NCI-H526 treated with DMSO at 0.1 percent for 48 hours (cell line): ENCODE measurements around the gene AKT3.
"Not testable (repeated sequence)": the region's sequence is repeated elsewhere in the genome, so short reads cannot be mapped to it uniquely, and the experiment has no call there.

Experiments
- DNase-seq: peaks from one replicate; lab custom pipeline; 2025; lab: John Stamatoyannopoulos, UW

AKT3 gene

DNA sequence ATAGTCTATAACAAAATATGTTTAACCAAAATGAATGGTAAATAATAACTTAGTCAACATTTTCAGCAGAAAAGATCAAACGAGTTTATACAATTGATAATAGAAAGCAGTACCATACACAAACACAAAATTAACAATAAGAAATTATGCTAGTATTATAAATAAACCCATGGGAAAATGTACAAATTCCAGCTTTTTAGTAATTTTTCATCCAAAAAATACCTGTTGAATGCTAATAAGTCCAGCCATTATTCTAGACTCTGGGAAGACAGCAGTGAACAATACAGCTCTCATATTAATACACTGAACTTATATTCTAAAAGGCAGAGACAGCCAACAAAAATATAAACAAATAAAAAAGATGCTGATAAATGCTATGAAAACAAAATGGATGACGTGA is 66.3 kb downstream of the AKT3 start:
- no peak for DNase-seq

GRCh38 chr1:243772361-243773050 is 77.5 kb downstream of the AKT3 start:
- DNase-seq = not testable (repeated sequence)

GRCh38 chr1:243770860-243771259 is 79.2 kb downstream of the AKT3 start:
- DNase-seq = no peak

GRCh38 chr1:243765676-243766075 is 84.4 kb downstream of the AKT3 start:
- DNase-seq = no peak

GRCh38 chr1:243763806-243764205 is 86.2 kb downstream of the AKT3 start:
- DNase-seq = no peak

DNA sequence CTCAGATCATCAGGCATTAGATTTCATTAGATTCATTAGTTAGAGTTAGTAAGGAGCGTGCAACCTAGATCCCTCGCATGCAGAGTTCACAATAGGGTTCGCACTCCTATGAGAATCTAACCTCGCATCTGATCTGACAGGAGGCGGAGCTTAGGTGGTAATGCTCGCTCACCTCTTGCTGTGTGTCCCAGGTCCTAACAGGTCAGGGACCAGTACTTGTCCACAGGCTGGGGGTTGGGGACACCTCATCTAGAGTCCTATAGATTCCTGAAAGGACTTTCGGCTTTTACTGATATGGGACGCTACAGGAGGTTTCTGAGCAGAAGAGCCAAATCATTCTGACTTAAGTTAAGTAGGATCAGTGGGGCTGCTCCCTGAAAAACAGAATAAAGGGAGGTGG is 91.4 kb downstream of the AKT3 start:
- no peak for DNase-seq

DNA sequence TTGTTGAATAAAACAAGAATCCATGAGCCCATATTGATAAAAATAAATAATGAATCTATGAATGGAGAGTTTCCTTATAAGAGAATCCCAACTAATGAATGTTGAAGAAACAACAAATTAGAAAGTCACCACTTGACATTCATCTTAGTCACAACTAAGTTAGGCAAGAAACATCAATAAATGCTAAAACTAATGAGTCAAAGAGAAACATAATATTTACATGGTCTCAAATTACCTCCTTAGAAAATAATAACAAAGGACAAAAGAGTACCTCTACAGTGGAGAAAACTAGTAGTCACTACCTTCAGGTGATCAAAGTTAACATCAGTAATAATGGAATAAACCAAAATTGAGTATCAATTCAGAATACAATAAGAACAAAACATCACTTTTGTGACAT is 93.5 kb downstream of the AKT3 start:
- no peak for DNase-seq

DNA sequence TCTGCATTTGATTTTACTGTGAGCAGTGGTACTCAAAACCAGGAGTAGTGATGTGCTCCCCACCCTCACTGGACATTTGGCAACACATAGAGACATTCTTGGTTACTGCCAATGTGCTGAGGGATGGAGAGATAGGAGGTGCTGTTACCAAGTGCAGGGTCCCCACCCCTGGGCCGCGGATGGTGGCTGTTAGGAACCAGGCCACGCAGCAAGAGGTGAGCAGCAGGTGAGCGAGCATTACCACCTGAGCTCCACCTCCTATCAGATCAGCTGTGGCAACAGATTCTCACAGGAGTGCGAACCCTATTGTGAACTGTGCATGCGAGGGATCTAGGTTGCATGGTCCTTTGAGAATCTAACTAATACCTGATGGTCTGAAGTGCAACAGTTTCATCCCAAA is 95.7 kb downstream of the AKT3 start:
- no peak for DNase-seq

- no peak for DNase-seq
These were observed 98.5 kb downstream of the AKT3 start for GRCh38 chr1:243751506-243751905.

DNA sequence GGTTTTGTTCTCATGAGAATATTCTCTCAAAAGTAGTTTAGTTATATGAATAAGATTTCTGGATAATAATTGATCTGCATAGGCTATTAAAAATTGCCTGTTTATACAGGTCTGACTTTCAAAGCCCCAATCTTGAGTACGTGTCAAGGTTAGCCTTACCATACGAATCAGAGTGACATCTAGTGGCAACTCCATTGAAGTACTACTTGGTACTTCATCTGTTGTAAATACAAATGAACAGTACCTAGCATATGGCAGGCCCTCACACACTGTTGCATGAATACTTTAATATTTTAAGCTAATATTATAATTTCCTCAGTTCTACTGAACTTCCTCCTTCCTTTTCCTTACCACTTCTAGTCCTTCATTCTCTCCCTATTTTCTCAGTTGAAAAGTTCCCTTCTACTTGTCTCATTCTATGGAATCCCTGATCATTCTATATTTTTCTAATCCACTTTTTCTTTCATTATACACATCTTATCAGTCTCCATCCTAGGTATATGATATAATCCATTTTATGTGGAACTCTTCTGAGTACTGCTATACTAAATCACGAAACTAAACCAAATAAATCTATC is 101.2 kb downstream of the AKT3 start:
- DNase-seq = peak; percentile 35

DNA sequence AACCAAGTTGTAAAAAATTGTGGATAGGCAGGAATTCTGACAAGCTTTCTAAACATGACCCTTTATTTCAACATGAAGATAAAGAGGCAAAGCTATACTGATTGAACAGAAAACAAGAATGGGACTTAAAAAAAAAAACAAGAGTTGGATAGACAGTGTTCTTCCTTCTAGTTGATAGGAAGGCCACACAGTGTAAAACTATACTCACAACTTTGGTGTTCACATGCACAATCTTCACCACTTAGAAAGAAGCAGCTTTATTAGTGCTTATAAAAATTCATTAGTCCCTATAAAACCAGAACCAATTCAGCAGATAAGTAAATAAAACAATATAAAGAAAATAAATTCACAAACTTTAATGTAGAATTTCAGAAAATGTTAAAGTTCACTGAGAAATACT is 101.8 kb downstream of the AKT3 start:
- DNase-seq = no peak

- no peak for DNase-seq
These were observed 103.3 kb downstream of the AKT3 start for GRCh38 chr1:243746751-243747150.

DNA sequence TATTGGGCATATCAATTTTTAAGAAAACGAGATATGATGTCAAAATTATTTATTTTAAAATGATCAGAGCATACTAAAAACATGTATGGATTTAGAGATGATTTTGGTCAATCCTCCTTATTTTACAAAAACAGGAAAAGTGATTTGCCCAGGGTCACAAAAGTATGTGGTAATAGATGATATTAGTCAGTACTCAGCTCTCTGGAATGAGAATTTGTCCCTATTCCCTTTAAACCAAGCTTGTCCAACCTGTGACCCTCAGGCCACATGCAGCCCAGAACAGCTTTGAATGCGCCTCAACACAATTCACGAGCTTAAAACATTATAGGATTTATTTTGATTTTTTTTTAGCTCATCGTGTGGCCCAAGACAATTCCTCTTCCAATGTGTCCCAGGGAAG is 104.7 kb downstream of the AKT3 start:
- DNase-seq = no peak

DNA sequence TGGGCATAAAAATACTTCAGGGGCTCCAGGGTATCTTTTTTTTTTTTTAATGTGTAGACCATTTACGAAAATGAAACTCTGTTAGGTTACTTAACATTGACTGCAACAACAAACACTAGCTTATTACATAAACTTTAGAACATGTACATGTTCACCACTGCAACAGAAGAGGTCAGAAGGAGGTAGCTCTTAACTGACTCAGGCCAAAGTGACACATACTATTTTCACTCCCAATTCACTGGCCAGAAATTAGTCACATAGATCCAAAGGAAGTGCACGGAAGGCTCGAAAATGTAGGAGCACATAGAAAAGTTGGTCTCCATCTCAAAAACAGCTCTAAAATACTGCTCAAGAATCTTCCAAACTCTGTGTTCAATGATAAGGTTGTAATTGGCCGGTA is 107.2 kb downstream of the AKT3 start:
- DNase-seq = no peak

GRCh38 chr1:243740255-243740999 is 109.6 kb downstream of the AKT3 start:
- DNase-seq = no peak

- no peak for DNase-seq
These were observed 110.6 kb downstream of the AKT3 start for GRCh38 chr1:243739335-243740003.

DNA sequence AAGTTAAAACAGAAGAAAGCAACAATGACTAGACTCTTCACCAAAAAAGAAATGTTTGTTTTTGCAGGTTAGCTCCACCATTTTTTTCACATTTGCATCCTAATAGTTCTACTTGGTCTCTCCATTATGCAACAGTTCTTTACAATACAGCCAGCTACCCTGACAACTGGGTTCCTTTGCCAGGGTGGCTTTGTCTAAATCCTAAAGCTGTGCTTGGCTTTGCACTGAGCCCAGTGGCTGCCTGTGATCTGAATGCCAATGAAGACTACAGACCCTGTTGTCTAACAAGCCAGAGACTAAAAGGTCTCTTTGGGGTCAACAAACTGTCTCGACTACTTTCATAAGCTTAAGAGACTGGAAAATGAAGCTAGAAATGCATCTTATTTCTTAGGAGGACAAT is 112.0 kb downstream of the AKT3 start:
- DNase-seq = no peak

GRCh38 chr1:243735457-243735856 is 114.6 kb downstream of the AKT3 start:
- DNase-seq = no peak

GRCh38 chr1:243734308-243734695 is 115.7 kb downstream of the AKT3 start:
- DNase-seq = no peak

DNA sequence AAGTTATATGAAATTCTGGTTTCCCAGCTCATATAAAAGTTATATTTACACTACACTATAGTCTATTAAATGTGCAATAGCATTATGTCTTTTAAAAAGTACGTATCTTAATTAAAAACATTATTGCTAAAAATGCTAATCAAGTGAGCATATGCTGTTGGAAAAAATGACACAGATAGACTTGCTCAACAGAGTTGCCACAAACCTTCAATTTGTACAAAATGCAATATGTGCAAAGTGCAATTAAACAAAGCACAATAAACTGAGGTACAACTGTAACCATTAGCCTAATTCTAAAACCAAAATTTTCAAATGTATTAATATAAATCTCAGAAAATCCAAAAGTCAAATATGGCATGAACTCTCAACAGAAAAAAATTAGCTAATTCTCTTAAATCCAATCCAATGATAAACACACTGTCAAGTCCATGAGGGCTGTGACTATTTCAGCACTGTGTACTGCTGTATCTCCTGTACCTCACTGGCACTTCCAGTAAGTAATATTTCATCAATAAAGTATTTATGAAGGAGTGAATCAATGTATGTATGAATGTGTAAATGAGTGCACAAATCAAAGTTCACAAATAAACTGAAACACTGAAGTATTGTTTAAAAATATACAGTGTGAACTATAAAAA is 116.3 kb downstream of the AKT3 start:
- DNase-seq = no peak

GRCh38 chr1:243732637-243733036 is 117.4 kb downstream of the AKT3 start:
- no peak for DNase-seq

GRCh38 chr1:243731974-243732625 is 117.9 kb downstream of the AKT3 start:
- DNase-seq = no peak
